HG02588 (cell line): Measurements from ENCODE around the gene SLC24A3.

ENCODE experiments used
- ATAC-seq: cut with Tn5 transposase; IDR thresholded peaks from one replicate; pipeline ENCODE4 v1.9.1; 2021; ENCODE audit warnings: mild to moderate bottlenecking, moderate library complexity; ENCODE audit not compliant: unreplicated experiment

The SLC24A3 gene

DNA sequence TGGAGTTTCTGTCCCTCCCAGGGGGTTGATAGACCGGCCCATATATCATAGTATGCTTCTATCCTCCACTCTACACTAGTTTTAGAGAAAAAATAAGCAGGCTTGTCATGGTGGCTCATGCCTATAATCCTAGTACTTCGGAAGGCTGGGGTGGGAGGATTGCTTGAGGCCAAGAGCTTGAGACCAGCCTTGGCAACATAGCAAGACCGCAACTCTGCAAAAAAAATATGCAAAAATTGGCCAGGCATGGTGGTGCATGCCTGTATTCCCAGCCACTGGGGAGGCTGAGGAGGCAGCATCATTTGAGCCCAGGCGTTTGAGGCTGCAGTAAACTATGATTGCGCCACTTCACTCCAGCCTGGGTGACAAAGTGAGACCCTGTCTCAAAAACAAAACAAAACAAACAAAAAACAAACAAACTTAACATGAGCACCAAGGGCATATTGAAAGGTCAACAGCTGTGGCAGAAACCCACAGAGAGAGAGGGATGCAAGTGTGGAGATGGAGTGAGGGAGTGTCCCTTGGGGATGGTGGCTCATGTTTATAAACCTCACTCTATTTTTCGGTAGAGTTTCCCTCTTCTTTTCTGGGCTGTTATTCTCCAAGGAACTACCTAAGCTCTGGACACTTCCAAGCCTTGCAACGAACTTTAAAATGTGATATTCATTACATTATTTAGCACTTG, 24.1 kb downstream of the SLC24A3 start:
- no peak for ATAC-seq

GRCh38 chr20:19241440-19241839, 29.0 kb downstream of the SLC24A3 start:
- ATAC-seq = no peak

DNA sequence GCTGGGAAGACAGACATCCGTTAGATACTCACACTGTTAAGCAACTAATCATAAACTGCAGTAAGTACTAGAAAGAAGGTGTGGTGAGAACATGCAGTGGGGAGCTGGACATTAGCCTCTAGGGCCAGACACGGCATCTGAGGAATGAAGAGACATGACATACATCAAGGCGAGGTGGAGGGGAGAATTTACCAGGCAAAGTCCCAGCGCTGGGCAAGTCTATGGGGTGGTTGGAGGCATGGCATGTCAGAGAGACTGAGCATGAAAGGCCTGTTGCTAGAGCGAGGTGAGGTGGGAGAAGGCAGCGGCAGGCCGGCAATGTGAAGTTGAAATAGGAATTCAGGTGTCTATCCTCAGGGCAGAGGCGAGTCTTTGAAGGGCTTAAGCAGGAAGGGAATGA, 31.8 kb downstream of the SLC24A3 start:
- ATAC-seq = no peak

- no peak for ATAC-seq
Measured at GRCh38 chr20:19249106-19249879, 36.9 kb downstream of the SLC24A3 start.

DNA sequence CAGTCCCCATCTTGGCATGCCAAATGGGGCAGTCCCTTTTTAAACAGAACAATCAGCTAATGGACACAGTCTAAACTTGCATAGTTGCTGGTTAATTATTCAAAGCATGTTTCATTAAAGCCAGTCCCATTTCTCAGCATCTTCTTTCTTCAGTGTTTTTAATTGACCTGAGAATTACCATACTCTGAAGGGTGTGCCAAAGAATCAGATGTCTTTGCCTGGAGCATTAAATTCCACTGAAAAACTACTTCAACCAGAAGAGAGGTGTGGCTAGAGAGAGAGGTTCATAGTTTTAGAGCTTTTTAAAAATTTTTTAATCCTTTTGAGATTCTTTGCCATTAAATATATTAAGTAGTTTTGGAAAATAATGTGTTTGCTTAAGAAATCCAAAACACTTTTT, 37.9 kb downstream of the SLC24A3 start:
- no peak for ATAC-seq

DNA sequence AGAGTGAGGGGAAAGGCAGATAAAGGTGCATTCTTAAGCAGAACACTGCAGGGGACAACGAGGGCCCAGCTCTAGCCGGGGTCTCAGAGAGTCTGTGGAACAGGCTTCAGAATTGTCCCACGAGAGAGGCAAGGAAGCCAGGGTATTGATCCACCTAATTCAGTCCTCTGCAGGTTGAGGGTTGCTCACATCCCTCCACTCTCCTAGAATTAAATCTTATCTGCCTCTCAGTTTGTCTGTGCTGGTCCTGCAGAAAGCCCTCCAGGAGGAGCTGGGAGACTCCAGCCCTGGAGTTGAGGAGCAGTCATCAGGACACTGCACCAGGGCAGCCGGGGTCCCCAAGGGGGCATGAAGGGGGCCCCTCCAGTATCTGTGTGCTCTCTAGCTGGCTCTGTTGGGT, 39.1 kb downstream of the SLC24A3 start:
- ATAC-seq = no peak

GRCh38 chr20:19251958-19252357, 39.5 kb downstream of the SLC24A3 start:
- no peak for ATAC-seq

GRCh38 chr20:19252451-19253120, 40.1 kb downstream of the SLC24A3 start:
- no peak for ATAC-seq

- no peak for ATAC-seq
Measured at GRCh38 chr20:19253316-19253715, 40.9 kb downstream of the SLC24A3 start.

DNA sequence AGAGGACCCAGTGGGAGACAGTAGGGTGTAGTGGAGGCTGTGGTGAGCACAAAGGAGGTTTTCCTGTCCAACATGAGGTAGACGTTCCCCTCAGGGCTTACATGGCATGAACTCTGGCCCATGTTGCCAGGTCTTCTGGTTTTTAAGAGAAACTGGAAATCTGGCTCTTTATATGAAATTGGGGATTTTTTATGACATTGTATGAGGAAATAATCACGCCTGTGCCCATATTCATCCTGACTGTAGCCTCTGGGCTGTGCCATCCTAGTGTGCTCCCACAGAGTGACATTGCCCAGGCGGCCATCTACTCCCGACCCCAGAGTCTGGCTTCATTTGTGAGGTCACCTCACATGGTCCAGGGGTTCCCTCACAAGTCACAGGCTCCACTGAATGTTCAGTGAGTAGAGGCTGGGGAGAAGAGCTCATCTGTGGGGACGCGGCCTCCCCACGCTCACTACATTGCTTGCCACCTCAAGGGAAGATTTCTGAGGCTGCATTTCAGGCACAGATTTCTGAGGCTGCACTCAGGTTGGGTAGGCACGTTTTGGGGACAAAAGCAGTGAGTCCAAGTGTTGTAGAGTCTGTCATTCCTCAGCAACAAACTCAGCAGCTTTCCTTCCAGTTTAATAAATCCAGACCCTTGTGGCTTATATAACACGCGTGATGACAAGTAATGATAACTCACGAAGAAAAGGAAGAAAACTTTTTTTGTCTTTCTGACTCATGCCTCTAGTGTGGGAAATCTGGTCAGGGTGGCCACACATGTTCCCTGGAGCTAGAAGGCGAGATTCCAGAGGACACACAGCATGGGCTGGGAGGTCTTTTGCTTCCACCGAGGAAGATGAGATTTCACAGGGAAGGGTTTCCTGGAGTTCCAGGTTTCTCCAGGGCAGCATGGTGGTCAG, 41.7 kb downstream of the SLC24A3 start:
- no peak for ATAC-seq

DNA sequence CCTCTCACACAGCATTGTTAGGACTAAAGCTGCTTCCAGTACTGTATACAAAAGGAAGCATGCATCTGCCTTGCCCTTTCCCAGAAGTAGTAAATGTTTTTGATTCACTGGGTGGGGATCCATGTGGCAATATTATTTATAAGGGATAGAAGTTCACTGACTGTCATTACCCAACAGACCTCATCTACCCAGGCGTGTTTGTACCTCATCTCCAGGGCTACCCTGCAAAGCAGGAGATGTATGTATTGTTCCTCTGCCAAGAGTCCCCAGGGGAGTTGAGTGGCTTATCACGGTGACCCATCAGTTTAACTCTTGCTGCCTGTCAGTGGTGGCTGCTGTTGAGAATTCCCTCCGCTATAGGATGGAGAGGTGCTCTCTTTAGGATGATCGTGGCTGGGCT, 42.5 kb downstream of the SLC24A3 start:
- no peak for ATAC-seq

- ATAC-seq = no peak
Measured at GRCh38 chr20:19256085-19256484, 43.6 kb downstream of the SLC24A3 start.

DNA sequence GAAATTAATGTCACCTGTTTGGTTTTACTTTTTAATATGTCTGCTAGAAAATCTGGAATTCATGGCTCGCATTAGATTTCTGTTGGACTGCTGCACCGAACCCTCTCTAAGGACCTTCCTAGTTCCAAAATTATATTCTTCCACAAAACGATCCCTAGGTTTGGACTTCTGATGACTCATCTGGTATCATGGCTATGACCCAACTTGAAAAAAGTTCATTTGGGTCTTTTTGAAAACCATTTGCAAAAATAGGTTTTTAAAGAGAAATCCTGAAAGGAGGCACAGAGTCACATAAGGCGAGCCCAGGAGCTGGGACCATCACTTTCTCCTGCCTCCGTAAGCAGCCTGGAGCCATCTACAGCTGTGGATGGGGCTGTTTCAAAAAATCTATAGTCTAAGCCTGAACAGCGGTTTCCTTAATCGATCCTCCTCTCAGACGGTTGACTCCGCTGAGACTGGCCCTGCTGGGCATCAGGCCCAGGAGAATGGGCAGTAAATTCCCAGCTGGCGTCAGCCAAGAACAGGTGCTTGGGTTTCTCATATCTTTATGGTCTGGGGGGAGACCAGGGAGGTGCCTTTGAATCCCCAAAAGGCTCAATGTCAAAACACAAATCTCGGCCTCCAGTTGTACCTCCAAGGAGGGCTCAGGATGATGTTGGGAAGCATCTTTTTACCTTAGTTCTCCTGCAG, 44.6 kb downstream of the SLC24A3 start:
- no peak for ATAC-seq

DNA sequence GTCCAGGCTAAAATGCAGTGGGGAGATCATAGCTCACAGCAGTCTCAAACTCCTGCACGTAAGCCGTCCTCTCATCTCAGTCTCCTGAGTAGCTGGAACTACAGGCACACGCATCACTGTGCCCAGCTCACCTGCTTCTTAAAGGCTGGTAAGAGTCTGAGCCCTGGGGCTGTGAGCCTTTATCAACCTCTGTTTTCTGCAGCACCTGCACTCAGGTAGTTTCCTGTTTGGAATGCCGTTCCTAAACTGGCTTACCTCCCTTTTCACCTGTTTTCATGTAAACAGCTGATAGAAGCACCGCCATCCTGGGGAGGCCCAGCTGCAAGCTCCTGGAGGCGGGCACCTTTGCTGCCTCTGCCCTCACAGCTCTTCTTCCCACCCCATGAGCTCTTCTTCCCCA, 45.4 kb downstream of the SLC24A3 start:
- ATAC-seq = no peak

DNA sequence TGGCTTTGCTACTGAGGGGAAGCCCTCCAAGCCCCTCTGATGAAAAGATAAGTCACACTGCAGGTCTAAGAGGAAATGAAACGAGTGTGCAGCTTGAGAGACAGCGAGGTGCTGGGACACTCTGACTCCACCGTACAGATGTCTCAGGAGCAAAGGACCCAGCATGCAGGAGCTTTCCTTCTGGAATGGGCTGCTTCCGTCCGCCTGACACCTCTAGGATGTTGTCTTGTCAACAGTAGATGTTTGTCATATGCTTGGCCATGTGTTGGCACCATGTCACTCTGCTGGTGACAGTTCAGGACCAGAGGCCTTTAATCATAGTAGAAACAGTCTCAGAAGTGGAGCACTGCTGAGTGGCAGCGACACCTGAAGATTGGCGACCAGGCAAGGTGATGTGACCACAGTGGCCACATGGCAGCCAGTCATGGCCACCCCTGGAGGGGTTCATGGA, 46.7 kb downstream of the SLC24A3 start:
- no peak for ATAC-seq

GRCh38 chr20:19260412-19261090, 48.1 kb downstream of the SLC24A3 start:
- no peak for ATAC-seq

GRCh38 chr20:19264191-19264590, 51.7 kb downstream of the SLC24A3 start:
- no peak for ATAC-seq

DNA sequence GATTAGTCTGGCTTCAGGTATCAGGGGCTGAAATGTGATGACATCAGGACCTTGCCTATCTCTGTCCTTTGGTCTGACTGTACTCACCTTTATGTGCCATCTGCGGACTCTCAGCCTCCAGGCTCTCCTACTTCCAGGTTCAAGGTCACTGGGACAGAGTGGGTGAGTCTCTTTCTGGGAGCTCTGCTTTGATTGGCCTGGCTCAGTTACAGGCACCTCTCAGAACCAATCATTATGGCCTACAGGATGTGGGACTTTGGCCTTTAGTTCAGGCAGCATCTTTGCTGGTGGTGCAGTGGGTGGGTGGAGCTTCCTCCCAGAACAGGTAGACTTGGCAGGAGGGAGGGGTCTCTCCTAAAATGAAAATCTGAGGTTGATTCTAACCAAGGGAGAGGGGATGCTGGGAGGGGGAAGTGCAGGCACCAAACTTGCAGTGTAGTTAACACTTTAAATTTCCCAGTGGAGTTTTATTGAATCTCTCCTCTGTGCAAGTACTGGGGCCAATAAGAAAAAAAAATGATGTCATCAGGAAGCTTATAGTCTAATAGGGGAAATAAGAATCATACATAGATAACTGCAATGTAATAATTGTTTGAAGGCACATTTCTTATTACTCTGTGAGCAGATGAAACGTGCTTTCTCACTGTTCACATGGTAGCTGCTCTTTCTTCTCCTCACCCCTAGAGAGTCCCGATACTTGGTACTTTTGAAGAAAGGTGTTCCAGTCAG, 53.4 kb downstream of the SLC24A3 start:
- no peak for ATAC-seq

DNA sequence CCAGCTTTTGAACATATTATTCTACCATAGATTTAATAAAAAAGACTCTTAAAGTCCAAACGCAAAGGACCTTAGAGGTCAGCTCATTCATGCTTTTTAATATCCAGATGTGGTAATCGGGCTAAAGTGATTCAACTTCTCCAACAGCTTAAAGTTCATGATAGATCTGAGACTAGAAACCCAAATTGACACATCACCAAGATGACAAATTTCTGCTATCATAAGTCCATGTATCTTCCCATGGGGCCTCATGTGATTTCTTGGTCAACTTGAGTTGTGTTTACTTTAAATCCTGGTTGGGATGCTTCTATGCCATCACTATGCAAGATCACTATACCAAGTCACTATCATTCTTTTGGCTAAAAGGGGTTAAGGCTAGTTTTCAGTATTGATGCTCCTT, 56.0 kb downstream of the SLC24A3 start:
- no peak for ATAC-seq
